Measurements from ENCODE around the gene HSBP1. TPM values are rescaled to one million over a fixed set of nuclear protein-coding genes. Genes with fewer than 3 reads are reported as not detected.

HSBP1 gene
- total RNA-seq = 99.9 and 124 TPM in 2 replicates

DNA sequence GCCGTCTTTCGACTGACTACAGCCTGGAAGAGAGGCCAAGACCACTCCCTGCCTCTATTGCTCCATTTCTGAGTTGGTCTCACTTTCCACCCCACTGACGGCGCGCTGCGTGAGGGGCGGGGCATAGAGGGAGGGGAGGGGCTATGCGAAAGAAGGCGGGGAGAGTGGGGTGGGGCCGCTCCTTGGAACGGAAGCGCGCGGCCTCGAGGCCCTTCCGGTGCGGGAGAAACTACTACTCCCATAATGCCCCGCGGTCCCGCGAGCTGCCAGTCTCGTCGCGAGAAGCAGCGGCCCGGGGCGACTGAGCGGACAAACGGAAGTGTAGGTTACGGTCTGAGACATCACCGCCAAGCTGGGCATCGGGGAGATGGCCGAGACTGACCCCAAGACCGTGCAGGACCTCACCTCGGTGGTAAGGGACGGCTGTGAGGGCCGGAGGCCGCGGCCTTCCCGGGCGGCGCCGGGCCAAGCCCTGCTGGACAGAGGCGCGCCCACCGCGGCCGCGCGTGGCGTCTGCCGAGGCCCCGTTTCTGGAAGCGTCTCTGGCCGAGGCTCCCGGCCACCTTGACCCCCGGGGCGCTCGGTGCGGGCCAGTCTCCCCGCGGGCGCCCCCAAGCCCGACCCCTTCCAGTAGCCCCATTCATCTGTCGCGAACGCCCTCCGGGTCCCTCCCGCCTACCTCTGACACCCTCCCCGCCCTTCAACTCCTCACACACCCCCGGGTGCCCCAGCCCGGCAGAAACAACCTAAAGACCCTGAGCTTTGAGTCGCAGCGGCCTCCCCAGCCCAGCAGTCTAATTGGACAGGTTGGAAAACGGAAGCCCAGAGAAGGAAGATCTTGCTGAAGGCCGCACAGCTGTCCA lies at the start of gene HSBP1:
Gene HSBP1 (plus strand): TSS at position 269 of the 863 bp plus-strand sequence. CDS start 99 bp downstream, at position 368.
- DNase-seq (ENCODE audit: low read depth in 2 of 2) = peak; percentile 71 to 89

DNA sequence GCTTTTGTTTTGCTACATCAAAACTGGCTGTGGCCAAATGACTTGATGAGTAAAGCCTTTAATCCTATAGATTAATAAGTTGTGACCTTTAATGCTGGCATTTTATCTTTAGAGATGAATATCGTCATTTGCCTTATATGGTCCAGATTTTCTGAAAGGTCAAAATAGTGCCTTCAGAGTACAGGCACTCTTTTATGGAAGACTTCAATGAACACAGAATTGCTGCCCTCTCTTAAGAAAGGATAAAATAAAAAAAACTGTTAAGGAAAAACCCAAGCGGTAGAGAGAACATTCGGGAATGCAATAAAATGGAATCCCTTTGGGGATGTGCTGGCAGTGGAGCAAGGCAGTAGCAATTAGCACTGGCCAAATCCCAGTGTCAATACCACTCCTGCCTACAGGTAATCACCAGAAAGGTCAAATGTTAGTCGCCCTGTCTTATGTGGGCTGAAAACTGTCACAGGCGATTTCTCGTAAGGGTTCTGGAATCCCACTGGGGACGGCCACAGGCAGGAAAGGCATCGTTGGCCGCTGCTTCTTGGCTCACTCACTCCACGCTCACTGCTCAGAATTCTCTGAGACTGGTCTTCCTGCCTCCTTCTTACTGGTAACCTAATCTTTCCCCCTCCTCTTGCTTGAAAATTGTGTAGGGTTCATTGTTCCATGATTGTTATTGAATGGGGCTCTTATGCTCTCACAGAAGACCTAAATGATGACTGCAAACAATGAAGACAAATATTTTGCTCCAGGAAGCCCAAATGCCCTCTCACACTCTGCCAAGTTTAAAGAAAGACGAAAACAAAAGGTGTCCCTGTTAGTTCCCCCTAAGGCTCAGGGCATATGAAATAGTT lies 45.4 kb upstream of the HSBP1 start:
- no peak for DNase-seq (ENCODE audit: low read depth in 2 of 2)

DNA sequence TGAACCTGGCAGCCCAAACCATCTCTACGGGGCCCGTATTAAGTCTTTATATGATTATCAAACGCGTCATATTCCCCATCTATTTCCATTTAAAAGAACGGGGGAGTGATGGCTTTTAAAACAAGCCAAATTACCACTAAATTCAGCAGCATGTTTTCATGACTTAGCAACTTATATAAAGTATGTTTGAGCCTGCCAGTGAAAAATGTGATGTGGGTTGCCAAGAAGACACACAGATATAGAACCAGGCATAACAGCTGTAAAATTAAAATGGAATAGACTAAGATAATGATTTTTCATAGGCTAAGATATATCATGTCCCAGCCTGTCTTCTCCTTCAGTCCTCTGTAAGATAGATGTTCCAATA lies 44.8 kb upstream of the HSBP1 start:
- DNase-seq (ENCODE audit: low read depth in 2 of 2) = no peak

DNA sequence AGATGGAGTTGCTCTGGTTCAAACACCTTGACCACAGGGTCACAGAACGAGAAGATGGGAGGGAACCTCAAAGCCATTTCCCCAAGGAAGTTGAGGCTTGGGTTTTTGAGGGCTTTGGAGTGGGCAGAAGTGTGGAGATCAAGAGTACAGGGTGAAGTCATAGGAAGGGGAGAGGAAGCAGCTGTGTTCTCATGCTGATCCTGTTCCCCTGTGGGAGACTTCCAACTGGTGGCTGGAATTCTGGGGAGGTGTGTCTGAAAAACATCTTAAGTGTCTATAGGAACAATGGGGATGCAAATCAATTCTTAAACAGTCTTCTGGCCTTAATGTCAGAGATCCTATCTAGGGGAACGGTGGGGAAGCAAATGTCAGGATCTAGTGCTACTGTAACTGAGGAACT lies 38.8 kb upstream of the HSBP1 start:
- DNase-seq (ENCODE audit: low read depth in 2 of 2) = peak in 1 of 2 donors; percentile 67

DNA sequence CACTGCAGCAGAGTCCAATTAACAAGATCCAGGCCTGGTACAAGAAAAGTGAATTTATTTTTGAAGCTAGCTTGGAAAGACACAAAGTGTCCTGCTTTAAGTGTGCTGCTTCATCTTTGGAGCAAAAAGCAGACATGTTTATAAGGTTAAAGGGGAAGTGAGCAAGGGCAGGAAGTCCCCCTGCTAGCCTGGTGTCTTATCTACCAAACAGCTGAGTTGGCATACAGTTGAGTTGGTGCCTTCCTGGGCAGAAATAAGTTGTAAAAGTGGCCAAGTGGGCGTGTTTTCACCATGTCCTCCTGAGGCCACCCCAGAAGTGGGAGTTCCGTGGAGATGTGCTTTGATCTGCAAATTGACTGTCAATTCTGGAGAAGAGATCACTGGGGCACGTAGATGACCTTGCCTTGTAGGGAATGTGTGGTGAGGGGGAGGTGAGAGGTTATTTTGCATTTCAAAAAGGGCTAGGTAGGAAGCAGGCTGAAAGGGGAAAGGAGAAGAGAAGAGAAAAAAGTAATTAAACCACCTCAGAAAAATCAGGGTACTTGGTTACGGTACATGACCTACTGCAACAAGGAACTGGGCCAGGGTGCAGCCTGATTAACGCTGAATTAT lies 38.3 kb upstream of the HSBP1 start:
- DNase-seq (ENCODE audit: low read depth in 2 of 2) = peak in 1 of 2 donors; percentile 16

DNA sequence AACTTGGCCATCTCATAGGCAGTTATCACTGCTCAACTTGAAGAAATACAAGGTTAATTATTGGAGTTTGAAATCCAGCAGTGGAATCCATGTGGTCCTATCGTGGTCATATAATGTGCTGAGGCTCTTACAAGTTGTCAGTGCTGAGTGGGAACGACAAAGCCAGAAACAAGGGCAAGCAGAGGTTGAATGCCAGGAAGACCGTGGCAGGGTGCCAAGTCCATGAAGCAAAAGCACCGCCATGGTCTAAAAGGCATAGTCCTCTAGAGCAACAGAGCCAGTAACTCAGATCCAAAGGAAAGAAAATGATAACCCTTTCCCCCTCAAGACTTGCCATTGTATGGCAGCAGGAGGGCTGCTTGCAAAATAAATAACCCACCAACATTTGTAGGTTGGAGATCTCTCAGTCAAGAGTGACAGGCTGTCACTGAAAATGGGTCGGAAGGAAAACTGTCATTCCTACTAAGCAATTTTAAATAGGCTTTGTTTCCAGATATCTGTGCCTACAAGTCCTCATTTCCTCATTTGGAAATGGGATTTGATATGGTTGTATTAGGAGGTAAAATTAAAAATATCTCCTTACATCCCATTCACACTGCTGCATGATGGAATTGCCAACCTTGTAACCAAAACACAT lies 36.4 kb upstream of the HSBP1 start:
- DNase-seq (ENCODE audit: low read depth in 2 of 2) = peak; percentile 9 to 82

DNA sequence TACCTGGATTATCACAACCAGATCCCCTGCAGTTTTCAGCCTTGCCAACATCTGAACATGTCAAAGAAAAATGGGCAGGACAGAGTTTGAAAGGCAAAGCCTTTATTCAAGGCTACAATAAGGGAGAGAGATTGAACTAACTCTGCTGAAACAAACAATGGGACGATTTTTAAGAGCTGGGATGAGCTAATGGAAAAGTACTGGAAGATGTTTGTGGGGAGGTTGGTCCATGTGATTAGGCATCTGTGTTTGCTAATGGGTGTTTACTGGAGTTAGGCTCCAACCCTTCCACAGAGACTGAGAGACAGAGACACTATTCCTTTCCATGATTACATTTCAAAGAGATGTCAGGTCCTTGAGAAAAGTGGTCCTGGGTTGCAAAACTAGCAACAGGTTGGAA lies 35.0 kb upstream of the HSBP1 start:
- peak in 1 of 2 donors; percentile 33 for DNase-seq (ENCODE audit: low read depth in 2 of 2)

DNA sequence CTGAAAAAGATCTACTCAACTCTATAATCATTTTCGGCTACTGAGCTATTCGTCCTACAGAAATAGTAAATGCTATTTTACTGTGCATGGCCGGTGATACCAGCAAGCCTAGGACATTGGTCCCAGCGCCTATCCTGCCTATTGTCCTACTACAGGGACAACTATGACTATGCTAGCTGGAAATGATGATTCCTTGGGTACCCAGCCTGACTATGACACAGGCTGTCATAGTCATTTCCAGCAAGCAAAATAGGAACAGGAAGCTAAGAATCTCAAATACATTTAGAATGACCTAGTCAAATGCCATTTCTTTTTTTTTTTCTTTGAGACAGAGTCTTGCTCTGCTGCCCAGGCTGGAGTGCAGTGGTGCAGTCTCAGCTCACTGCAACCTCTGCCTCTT lies 33.7 kb upstream of the HSBP1 start:
- DNase-seq (ENCODE audit: low read depth in 2 of 2) = no peak

DNA sequence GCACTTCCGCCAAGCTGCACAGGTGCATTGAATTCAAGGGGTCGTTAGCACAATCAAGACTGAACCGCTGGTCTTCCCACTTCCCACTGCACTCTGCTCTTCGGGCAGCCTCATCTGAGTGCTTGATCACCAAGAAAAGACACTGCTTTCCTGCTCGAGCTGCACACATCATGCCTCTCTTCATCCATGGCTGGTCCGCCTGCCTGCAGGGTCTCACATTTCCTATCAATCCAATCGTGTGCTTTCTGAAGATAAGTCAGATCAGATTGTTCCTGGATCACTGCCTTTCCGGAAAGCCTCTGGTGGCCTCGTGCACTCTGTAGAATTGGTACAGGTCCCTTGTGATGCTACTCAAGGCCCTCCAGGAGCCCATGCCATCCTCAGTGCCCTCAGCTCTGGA lies 30.8 kb upstream of the HSBP1 start:
- DNase-seq (ENCODE audit: low read depth in 2 of 2) = no peak

DNA sequence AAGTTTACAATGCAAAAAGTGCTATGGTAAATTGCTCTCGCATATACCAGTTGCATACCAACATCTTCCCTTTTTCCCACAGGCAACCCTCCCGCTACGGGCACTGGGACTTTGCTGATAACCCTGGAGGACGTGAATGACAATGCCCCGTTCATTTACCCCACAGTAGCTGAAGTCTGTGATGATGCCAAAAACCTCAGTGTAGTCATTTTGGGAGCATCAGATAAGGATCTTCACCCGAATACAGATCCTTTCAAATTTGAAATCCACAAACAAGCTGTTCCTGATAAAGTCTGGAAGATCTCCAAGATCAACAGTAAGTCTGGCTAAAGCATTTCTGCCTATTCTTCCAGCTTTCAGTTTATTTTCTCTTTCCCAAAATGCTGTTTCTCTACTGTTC lies 27.9 kb upstream of the HSBP1 start:
- peak; percentile 65 to 88 for DNase-seq (ENCODE audit: low read depth in 2 of 2)

DNA sequence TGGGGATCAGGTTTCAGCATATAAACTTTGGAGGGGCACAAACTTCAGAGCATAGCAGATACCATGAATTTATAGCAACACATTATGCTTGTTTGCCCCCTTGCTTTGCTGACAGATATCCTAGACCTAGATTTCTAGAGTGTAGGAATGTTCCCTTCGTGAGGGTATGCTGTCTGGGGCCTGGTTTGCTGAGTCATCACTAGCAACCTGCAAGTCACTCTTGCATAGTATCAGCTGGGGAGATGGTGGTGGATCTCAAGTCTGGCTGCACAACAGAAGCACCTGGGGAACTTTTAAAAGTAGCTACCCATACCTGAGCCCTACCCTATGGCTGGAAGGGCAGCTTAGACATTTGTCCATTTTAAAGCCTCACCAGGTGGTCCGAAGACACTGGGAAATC lies 22.3 kb upstream of the HSBP1 start:
- DNase-seq (ENCODE audit: low read depth in 2 of 2) = no peak

DNA sequence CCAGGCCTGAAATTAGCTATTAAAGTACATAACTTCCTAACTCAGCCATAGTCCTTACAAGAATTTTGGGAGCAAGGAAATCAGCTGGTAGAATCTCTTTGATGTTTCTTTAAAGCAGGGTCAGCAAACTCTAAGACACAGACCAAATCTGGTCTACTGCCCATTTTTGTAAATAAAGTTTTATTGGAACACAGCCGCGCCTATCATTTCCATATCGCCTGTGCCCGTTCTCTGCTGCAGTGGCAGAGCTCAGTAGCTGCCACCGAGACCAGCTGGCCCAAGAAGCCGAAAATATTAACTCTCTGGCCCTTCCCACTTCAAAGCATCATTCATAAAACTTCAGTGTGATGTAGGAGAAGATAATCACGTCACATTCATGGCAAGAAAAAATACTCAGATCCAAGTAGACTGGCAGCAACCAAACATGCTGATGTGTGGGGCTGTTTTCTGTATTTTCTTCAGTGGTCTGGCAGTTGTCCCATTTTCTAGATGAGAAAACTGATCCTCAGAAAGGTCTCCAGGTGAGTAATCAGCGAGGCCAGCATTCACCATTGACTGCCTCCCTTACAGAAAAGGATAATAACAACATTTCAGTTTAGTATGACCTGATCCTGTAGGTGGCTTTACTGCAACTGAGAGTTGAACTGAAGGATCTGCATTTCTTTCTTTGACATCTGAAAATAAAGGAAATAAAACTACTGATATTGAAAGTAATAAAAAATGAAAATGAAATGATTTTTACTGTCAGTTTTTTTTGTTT lies 18.0 kb upstream of the HSBP1 start:
- DNase-seq (ENCODE audit: low read depth in 2 of 2) = no peak

DNA sequence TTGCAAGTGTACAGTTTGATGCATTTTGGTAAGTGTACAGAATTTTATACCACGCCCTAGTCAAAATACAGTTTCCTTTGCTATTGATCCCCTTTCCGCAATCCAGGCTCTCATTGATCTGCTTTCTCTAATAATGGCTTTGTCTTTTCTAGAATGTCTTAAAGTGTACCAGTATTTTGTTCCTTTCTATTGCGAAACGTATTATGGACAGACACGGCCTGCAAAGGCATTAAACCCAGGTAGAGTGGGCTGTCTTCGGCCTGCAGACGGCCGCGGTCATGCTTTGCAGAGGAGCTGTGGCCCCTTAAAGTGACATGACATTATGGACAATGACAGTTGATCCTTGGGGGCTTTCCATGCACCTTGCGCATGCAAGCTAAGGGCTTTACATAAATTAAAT lies 15.9 kb upstream of the HSBP1 start:
- DNase-seq (ENCODE audit: low read depth in 2 of 2) = no peak

DNA sequence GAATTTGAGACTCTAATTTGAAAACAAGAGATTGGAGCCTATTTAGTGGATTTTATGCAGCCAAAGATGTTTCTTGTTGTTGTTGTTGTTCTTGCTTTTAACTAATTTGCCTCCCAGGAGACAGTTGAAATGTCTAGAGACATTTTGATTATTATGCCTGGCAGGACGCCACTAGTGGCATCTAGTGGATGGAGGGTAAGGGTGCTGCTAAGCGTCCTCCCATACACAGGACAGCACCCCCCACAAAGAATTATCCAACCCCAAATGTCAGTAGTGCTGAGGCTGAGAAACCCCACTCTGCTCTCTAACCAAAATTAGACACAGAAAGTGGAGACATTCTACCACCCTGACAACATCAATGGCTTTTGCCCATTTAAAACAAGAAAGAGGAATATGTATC lies 15.4 kb upstream of the HSBP1 start:
- no peak for DNase-seq (ENCODE audit: low read depth in 2 of 2)

DNA sequence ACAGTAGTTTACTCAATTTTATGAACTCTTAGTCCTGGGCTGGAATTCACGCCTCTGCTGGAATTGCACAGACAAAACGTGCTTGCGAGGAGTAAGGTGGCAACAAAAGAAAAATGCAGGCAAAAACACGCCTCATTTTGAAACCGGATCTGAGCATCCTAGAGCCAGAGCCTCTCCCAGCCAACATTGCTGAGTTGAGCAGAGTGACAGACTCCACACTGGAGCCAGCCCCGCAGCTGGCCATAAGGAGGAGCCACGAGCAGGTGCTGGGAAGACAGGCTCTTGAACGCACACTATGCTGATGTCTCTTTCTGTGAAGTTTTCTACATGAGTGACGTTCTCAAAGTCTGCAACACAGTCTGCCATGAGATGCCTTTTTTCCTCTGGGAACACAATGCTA lies 14.6 kb upstream of the HSBP1 start:
- DNase-seq (ENCODE audit: low read depth in 2 of 2) = no peak

DNA sequence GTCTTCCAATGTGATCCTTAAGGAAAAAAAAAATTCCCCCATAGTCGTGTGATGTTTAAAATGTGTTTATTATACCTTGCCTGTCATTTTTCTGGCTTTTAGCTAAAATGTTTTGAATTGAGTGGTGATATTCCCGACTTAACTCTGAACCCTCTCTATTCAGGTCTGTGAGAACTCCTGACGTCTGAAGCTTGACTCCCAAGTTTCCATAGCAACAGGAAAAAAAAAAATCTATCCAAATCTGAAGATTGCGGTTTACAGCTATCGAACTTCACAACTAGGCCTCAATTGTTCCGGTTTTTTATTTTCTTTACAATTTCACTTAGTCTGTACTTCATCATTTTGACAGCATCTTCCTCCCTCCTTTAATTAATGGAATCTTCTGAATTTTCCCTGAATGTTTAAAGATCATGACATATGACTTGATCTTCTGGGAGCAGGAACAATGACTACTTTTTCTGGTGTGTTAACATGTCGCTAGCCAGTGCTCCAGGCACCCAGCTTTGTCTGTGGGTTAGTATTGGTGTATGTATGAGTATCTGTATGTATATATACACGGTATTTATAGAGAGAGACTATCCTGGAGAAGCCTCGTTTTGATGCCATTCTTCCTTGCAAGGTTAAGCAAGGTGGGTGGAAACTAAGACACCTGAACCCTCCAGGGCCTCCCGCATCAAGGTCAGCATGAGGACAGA lies 12.8 kb upstream of the HSBP1 start:
- no peak for DNase-seq (ENCODE audit: low read depth in 2 of 2)

DNA sequence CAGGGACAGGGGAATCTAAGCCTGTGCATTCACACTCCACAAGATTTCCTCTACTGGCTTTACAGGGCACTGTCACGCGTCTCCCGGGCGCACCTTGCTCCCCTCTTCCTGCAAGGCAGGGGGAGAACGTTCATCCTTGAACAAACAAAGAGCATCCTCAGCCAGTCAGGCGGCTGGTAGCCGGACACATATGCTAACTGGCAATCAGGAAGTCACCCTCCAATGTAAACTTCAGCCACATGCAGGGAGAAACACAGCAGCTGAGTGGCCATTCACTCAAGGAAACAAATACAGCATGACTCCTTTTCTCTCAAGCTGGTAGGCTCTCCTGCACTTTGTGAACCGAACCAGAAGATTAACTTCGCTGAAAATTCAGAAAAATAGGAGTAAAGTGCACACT lies 10.8 kb upstream of the HSBP1 start:
- DNase-seq (ENCODE audit: low read depth in 2 of 2) = peak in 1 of 2 donors; percentile 32

DNA sequence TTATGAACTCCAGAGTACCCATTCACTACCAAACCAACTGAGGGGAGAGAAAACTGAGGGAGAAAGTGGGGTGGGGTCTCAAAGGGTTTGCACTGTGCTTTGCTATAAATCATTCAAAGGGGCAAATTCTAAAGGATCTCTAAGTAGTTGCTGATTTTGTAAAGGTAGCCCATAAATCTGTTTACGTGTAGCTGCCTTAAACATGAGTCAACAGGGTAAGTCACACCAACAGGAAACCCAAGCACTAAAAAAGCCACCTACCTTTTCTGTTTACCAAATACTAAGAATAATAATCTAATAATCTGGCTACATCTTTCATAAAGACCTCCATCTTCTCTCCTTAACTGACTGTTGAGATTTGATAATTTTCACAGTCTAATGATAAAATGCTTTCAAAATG lies 8.4 kb upstream of the HSBP1 start:
- DNase-seq (ENCODE audit: low read depth in 2 of 2) = no peak

DNA sequence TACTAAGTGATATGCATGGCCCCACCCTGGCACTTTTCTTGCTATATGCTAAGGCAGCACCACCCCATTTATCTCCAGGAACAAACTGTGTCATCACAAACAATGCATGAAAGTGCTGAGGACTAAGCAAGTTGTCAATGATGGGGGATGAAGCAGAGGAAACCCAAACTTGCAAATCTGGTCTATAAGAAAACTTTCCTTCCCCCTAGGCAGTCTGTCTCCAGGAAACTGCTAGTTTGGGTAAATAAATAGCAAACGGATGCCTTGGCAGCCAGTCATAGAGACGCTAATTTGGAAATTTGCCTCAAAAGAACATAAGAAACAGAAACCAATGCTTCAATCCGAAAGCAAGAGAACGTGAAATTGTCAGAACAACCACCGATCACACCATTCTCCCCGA lies 5.6 kb upstream of the HSBP1 start:
- DNase-seq (ENCODE audit: low read depth in 2 of 2) = peak in 1 of 2 donors; percentile 73

DNA sequence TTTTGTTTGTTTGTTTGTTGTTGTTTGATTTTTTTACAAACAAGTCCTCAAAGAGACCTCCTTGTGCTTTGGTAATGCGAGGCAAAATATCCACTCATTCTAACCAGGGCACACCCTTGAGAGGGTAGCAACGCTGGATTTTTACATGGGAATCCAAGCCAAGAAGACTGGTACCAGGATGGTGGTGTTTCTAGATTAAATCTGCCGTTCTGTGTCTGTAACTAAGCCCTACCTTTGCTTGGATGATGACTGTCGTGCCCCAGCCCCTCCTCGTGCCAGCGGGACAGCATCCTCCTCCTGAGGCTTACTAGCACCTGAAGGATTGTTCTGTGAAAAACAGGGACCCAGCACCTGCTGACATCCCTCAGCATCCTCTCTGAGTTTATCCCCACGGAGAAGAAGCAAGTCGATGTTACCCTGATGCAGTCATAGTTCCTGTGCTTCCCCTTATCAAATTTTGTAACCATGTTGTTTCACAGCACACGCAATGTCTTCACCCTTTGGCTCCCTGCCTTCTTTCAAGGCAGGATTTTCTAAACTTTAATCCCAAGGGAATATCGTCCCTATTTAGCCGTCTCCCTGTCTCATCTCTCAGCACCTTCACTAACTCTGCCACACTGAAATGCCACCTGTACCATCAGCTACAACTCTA lies 5.1 kb upstream of the HSBP1 start:
- DNase-seq (ENCODE audit: low read depth in 2 of 2) = no peak
